Astrocyte of the cerebellum (primary cell): Measurements from ENCODE around the gene RBFOX2.
A peak's percentile ranks its signal among the peaks of the same experiment; 100 is the strongest.

ENCODE experiments used
- DNase-seq: peaks from one replicate; pipeline ENCODE4 v3.0.0-alpha.2; 2011; ENCODE audit warnings: low read depth
- H3K4me3 ChIP-seq: 2 replicates; pipeline ENCODE4 v1.5.1; 2011; ENCODE audit warnings: mild to moderate bottlenecking, low read depth, low read length, moderate library complexity
- CTCF ChIP-seq: IDR thresholded peaks from 2 replicates; pipeline ENCODE4 v1.5.1; 2012; ENCODE audit warnings: low read length, low read depth, moderate library complexity, mild to moderate bottlenecking; ENCODE audit errors: missing control alignments
- in situ Hi-C: cut with HindIII; loops from 2 replicates; pipeline ENCODE4 v1.10.0; 2017; ENCODE audit warnings: low sequenced_read_pairs

The RBFOX2 gene

GRCh38 chr22:35961480-35962295, 66.9 kb downstream of the RBFOX2 start:
- peak overlapping the region; percentile 12 for H3K4me3 ChIP-seq
- TF ChIP-seq CTCF, result no peak
- in situ Hi-C loops, result no loop called here
- DNase-seq, result peak; percentile 64

- in situ Hi-C loops, result no loop called here
- TF ChIP-seq CTCF, result no peak
- H3K4me3 ChIP-seq, result no peak overlapping the region
- no peak for DNase-seq
Measured at GRCh38 chr22:35960854-35961253, 67.8 kb downstream of the RBFOX2 start.

- in situ Hi-C loops, result no loop called here
- no peak for TF ChIP-seq CTCF
- no peak overlapping the region for H3K4me3 ChIP-seq
- no peak for DNase-seq
Measured at GRCh38 chr22:35959121-35959800, 69.4 kb downstream of the RBFOX2 start.

- TF ChIP-seq CTCF, result no peak
- in situ Hi-C loops, result no loop called here
- DNase-seq, result no peak
- no peak overlapping the region for H3K4me3 ChIP-seq
Measured at GRCh38 chr22:35958334-35958733, 70.3 kb downstream of the RBFOX2 start.

GRCh38 chr22:35957589-35957988, 71.0 kb downstream of the RBFOX2 start:
- no peak for DNase-seq
- TF ChIP-seq CTCF, result no peak
- in situ Hi-C loops, result no loop called here
- no peak overlapping the region for H3K4me3 ChIP-seq

GRCh38 chr22:35956850-35957249, 71.8 kb downstream of the RBFOX2 start:
- no peak overlapping the region for H3K4me3 ChIP-seq
- DNase-seq, result no peak
- TF ChIP-seq CTCF, result no peak
- in situ Hi-C loops, result no loop called here
